CD4-positive, alpha-beta T cell treated with Interleukin-17A for 1 hour (primary cell): ENCODE data around the gene SDR42E1.
"Not testable (repeated sequence)": the region's sequence is repeated elsewhere in the genome, so short reads cannot be mapped to it uniquely, and the experiment has no call there.

ENCODE experiments used
- DNase-seq: peaks from one replicate; pipeline ENCODE4 v3.0.0-alpha.2; 2020

SDR42E1 gene

DNA sequence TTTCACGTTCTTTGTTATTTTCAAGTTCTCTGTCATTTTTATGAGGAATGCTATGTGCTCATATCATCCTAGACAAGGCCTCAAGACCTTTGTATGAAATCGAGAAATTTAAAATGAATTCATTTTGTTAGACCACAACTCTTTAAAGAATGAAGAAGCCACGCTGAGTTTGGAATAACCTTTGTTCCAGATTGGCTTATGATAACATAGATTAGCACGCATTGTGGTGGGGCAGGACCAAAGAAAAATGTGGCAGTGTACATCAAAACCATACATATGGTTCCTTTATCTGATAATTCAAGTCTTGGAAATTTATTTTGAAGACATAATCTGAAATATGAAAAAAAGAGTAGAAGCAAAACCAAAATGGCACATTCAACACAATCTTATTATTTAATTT is 26.0 kb upstream of the SDR42E1 start:
- no peak for DNase-seq

DNA sequence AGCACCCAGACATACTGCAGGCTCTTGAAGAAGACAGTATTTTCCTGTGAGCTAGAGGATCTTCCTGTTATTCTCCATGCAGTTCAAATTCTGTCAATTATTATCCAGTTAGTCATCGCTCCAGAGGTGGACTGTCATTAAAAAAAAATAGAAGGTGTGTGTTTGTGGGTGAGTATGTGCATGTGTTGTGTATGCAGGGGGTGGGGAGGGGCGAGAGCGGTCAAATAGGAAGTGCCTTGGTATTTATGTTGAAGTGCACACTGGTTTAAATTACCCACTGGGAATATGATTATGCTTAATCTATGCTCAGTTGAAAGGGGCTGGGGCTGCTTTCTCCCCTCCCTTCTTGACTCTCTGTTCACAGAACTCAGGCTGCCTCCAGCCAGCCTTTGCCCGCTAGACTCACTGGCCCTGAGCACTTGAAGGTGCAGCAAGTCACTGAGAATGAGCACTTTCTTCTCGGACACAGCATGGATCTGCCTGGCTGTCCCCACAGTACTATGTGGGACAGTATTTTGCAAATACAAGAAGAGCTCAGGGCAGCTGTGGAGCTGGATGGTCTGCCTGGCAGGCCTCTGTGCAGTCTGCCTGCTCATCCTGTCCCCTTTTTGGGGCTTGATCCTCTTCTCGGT is 23.8 kb upstream of the SDR42E1 start, which contains the start of gene HSD17B2:
Gene HSD17B2 (plus strand): TSS at position 273 of the 632 bp plus-strand sequence. CDS start 172 bp downstream, at position 445.
- no peak for DNase-seq

DNA sequence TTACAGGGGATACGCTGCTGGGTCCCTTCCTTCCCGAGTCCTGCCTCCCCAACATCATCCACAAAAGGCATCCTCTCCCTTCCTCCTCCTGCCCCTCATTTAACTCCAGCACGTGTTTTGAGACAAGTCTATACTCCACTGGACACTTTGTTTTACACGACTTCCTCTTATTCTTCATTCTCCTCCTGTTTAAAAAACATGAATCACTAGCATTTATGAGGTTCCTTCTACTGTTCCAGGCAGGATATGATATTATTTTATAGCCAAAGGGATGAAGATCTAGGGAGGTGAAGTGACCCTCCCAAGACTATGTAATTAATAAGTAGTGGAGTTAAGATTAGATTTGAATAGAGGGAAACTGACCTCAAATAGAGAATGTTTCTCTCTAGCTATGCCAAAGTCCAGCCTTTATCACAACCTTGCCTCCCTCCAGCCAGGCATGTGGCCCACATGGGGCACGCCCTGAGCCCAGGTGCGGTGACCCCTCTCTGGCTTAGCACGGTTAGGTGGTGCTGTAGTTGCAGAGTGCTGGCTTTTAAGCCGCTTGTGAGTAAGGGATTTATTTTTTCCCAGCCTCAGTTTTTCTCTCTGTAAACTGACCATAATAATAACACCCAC is 22.5 kb upstream of the SDR42E1 start:
- no peak for DNase-seq

DNA sequence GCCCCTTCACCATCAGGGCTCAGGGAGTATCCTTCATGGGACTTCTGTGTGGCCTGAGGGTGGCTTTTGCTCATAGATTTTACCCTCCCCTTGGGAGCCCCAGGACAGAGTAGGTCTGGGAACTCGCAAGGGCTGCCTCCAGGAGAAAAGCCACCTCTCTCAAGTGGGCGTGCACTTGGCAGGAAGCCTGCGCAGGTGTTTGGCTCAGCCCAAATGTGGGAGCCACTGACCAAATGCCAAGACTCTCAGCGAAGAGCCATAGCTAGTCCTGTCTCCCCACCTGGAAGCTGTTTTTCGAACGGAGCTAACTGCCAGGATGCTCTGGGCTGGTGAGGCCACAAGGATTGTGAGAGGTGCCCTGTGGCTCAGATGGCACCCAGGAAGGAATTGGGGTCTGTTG is 21.7 kb upstream of the SDR42E1 start:
- DNase-seq: no peak

DNA sequence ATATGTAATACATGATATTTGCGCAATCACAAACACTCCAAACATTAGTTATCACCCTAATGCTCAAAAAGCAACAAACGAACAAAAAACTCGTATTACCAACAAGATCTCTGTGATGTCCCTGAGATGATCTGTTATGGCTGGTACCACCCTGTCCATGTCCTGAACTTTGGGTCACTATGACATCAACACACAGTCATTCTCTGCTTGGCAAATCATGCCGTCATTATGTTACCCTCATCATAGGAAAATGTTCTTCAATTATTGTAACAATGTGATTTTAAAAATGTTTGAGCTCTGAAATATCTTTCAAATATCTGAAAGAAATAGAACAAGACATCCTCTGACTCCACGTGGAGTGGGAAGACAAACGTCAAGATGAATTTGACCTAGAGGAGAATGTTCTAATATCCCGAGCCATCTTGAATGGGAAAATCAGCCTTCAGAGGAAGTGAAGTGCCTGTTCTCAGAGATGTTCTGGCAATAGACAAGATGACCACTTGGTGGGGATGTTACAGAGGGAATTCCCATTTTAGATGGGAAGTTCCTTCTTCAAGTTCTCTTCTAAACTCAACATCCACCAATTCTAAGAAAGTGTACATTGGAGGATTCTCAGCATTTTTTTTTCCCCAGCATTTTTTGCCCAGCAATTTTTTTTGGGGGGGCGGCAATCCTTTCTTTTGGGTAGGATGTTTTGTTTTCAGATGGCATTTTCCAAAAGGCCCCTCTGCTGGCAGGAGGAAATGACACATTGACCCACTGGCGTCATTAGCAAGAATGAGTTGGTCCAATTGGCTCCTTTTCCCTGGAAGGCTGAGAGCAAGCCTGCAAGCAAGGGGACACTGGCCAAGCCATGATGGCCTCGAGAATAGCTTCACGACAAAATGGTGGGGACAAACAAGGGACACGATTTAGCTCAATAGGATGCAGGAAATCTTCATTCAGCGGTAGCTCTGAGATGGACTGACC is 20.1 kb upstream of the SDR42E1 start:
- DNase-seq: peak; percentile 9

DNA sequence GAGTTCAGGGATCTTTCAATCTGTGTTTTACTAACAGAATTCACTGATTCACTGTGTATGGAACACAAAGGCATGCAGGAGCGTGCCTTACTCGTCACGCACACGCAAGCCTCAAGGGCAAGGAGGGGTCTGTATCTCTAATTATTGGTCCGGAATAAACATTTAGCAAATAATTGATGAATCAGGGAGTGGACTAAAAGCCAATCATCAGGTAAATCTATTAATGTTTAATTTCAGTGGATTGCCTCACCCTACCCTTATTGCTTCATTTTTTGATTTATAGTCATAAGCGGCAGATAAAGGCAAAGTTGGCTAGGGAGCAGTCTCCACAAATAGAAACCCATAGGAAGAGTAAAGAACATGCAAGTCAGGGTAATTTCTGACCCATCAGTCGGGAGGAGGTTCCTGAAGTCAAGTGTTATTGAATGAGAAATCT is 16.4 kb upstream of the SDR42E1 start:
- DNase-seq: no peak

DNA sequence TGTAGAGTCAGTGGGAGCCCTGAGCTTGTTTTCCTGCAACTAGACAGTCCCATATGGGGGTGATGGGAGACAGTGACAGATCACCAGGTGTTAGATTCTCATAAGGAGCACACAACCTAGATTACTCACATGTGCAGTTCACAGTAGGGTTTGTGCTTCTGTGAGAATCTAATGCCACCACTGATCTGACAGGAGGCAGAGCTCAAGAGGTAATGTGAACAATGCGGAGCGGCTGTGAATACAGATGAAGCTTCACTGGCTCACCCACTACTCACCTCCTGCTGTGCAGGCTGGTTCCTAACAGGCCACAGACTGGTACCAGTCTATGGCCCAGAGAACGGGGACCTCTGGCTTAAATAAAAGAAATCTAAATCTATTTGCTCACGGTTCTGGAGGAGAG is 13.6 kb upstream of the SDR42E1 start:
- DNase-seq: no peak

DNA sequence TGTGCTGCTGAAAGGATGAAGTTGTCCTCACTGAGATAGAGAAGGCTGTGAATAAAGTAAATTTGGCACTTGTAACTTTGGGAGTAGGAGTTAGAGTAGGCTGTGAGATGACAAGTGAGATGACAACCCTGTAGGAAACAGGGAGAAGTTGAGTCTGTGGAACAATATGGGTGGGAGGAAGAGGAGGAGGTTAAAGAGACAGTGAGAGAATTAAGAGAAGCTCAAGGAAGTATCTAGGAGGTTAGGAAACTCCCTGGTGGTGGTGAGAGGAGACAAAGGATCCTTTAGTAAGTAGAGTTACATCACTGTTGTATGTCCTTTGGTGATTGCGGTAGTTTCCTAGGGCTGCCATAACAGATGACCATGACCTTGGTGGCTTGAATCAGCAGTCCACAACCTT is 13.0 kb upstream of the SDR42E1 start:
- no peak for DNase-seq

DNA sequence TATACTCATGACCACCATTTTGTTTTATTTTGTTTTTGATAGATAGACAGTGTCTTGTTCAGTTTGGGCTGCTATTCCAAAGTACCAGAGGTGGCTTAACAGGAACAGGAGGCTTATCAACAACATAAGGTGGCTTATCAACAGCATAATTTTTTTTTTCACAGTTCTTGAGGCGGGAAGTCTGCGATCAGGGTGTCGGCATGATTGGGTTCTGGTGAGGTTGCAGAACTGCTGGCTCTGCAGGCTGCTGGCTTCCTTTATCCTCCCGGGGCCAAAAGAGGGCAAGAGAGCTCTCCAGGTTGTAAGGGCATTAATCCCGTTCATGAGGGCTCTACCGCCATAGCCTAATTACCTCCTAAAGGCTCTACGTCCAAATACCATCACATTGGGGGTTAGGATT is 11.9 kb upstream of the SDR42E1 start:
- DNase-seq: no peak

DNA sequence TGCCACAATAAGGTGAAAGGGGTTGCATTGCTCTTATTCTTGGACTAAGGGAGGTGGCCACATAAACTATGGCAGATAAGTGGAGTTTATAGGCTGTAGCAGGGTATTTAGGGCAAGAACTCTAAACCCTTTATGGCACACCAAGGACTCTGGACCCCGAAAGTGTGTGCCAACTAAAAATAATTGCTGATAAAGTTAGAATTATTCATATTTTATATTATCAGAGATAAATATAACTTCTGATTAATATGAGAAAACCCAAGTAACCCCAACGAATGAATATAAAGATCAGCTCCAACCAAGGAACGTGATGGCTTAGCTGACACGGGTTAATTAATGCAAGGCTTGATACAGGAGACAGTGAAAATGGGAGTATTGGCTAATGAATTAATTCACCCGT is 8.8 kb upstream of the SDR42E1 start:
- DNase-seq: no peak

DNA sequence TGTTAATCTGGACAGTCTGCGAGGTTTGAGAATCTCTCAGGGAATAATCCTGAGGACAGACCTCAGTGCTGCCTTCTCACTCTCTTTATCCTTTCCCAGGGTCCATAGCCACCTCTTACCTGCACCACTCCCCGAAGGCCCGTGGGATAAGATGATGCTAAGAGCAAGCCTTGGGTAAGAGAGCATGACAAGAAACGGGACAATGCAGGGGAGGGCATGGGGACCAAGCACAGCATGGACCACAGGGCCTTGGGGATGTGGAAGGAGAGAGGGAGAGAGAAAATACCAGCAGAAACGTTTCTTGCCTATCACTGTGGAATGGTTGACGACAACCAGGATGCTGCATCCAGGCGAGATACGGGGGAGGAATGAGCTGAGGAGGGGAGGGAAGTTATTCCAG is 8.3 kb upstream of the SDR42E1 start:
- no peak for DNase-seq

DNA sequence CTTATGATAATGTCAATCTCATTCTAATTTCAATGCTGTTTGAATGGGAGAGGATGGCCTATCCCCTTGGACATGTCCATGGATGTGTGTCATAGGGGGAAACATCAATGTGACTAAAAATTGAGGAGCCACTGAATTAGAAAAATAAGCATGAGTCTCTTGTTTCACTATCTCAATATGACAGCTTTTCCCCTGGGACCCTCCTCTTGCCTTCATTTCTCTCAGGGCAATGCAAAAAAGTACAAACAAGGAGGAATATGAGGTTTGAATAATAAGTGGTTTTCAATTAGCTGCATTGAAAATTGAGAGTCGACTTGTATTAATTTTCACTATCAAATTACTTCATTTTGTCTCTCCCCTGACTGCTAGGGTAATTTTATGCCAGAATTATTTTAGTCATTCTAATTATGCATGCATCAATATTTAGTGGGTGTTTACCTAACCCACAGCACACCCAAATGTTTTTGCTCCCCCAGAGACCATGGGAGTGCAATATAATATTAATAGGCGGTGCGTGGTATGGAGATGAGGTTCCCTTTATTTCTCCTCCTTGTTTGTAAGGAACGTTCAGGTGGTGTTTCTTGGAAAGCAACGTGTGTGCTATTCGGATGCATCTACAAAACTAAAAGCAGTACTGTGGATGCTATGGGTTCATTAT is 6.8 kb upstream of the SDR42E1 start:
- DNase-seq: no peak

DNA sequence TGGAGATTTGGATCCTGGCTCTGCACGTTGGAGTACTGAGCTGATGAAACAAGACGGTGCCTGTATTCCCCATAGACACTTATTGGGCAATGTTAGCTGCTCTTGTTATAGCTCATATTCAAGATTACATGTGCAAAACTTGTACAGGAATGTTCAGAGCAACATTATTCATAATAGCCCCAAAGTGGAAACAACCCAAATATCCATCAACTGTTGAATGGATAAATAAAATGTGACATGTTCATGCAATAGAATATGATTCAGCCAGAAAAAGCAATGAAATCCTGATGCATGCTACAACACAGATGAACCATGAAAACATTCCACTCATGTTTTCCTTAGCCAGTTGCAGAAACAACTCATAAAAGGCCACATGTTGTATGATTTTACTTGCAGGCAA is 5.7 kb upstream of the SDR42E1 start:
- DNase-seq: no peak

DNA sequence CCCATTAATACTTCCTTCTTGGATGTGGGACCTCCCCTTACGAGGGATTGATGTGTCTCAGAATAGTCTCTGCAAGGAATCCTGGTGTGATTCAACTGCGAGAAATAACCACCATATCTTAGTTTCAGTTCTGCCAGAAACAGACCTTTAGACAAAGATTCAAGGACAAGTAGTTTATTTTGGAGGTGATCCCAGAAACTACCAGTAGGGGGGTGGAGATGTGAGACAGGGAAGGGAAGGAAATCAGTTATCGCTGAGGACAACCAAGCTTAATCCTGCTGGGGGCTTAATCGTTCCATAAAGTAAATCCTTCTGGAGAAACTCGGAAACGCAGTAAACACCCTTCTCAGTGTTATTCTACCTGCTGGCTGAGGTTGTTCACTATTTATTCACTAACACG is 5.0 kb upstream of the SDR42E1 start:
- no peak for DNase-seq

DNA sequence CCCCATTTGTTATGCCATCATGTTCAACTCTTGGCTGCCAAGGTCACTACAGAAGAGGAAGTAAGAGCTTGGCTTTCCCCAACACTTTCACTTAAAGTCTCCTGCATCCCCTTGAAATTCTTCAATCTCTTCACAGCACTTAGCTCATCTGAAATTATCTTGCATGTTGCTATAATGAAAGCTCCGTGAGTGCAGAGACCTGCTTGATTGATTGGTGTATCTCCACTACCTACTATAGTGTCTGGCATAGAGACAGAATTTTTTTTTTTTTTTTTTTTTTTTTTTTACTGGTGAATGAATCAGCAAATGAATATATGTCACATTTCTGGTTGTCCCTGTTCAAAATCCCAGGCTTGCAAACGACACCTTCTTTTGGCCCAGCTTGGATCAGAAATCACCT is 1.9 kb upstream of the SDR42E1 start:
- DNase-seq: no peak

DNA sequence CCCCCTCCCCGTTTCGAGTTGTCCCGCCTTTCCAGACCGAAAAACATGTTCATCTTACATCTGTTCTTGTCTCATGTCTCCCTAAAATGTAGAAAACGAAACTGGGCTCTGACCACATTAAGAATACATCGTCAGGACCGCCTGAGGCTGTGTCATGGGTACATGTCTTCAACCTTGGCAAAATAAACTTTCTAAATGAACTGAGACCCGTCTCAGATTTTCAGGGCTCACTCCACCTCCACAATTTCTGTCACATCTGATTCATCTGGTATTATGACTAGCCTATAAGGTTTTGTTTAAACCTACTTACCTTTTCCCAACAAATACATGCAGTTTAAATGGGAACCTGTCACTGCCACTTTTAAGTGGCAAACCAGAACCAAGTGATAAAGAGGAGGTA is 621 bp downstream of the SDR42E1 start:
- no peak for DNase-seq

DNA sequence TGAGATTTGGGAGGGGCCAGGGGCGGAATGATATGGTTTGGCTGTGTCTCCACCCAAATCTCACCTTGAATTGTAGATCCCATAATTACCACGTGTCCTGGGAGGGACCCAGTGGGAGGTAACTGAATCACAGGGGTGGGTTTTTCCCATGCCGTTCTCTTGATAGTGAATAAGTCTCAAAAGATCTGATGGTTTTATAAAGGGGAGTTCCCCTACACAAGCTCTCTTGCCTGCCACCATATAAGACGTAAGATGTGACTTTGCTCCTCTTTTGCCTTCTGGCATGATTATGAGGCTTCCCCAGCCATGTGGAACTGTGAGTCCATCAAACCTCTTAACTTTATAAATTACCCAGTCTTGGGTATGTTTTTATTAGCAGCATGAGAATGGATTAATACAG is 1.5 kb downstream of the SDR42E1 start:
- DNase-seq: not testable (repeated sequence)

DNA sequence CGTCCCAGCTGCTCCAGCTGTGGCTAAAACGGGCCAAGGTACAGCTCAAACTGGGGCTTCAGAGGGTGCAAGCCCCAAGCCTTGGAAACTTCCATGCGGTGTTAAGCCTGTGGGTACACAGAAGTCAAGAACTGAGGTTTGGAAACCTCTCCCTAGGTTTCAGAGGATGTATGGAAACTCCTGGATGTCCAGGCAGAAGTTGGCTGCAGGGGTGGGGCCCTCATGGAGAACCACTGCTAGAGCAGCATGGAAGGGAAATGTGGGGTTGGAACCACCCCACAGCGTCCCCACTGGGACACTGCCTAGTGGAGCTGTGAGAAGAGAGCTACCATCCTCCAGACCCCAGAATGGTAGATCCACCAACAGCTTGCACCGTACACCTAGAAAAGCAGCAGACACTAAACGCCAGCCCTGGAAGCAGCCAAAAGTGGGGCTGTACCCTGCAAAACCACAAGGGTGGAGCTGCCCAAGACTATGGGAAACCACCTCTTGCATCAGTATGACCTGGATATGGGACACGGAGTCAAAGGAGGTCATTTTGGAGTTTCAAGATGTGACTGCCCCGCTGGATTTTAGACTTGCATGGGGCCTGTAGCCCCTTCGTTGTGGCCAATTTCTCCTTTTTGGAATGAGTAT is 2.2 kb downstream of the SDR42E1 start:
- no peak for DNase-seq

DNA sequence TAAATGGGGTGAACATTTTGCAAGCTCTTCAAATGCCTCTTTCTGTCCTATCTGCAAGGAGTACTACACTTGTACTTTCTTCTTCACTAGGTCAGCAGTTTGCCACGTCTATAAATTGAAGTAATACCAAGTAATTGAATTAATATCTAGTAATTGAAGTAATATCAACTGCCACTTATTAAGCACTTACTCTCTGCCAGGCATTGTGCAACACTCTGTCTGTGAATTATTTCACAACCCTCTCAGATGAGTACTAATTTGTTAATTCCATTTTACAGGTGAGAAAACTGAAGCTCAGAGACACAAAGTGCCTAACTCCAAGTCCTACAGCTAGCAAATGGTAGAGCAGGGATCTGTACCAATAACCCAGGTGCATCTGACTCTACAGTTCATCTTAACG is 4.1 kb downstream of the SDR42E1 start:
- DNase-seq: no peak

DNA sequence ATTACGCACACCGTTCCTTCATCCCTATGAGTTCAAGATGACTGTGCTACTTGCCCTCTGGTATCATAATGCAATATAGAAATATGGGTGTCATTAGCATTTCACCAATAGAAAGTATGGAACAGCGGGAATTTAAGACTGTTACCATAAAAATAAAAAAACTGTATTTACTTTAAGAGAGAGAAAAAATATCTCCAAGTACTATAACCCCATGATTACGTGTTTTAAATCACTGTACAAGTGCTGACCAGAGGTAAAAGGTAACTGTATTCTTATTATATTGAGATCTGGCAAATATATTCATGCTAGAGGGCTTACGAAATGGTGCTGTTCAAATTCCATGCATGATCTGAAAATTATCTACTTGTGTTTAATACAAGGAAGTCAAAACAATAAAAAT is 5.2 kb downstream of the SDR42E1 start:
- no peak for DNase-seq

DNA sequence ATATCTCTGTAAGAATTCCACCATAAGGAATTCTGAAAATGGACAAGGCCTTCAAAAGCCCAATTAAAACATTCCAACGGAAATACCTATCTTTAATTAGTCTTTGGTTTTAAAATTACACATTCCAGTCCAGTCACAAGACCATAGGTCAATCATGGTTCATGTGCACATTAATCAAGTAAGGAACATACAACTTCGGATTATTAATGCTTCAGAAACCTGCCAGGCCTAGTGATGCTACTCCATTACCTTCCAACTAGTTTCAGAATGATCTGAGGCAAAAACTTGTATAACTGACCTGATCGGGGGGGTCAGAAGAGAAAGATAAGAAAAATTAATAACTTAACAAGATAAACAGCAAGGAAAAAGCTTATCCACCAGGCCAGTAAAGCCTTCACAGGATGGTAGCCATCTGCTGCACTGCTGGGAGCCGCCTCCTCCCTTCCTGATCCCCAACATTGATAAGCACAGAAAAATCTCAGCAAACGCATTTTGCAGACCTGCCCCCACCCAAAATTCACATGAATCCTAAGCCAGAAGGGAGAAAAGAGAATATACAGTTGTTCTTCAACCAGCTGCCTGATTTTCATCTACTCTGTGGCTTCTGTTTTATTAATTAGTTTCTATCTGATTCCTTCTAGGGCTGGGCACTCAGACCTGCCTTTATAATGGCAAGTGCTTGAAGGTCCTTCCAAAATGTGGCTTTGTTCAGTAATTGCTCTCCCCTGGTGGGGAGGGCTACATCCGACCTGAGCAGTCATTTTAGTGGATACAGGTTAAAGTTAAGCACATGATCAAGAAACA is 6.0 kb downstream of the SDR42E1 start:
- no peak for DNase-seq

DNA sequence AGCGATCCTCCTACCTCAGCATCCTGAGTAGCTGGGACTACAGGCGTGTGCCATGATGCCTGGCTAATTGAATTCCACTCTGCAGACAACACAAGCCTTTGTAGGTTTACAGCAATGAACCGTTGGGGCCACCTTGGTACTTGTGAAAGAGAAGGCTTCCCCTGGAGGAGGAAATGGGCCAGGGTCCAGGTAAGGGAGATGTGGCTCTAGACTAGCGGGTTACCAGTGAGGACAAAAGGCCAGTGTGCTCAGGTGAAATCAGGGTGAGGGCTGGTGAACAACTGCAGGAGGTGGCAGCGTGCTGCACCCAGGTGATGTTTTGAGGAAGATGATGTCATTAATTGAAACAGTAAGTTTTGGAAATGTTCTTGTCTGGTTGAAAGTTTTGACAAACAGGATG is 6.7 kb downstream of the SDR42E1 start:
- DNase-seq: no peak
